Gastroesophageal sphincter (tissue), 3 donors: ENCODE results near the gene EVL.
A peak's percentile ranks its signal among the peaks of the same experiment; 100 is the strongest.

Source experiments
- EP300 ChIP-seq: sonication (generic); formaldehyde crosslinking; IDR thresholded peaks from one replicate; pipeline ENCODE4 v1.6.1; 2017; ENCODE audit warnings: antibody characterized with exemption, mild to moderate bottlenecking
- POLR2A ChIP-seq, 2 donors: fragments of 450-650 bp; IDR thresholded peaks; one replicate each; pipeline ENCODE4 v1.6.1; 2017; ENCODE audit warnings: antibody characterized with exemption in 2 of 2, mild to moderate bottlenecking in 2 of 2, moderate library complexity in 1 of 2
- POLR2AphosphoS5 ChIP-seq: sonication (generic); formaldehyde crosslinking; IDR thresholded peaks from one replicate; pipeline ENCODE4 v1.6.1; 2017; ENCODE audit warnings: antibody characterized with exemption
- TF ChIP-seq, protein P1 (sequence below), 4 experiments: fragments of 200-600 bp in 2 of 4; fragments of 450-650 bp in 2 of 4; sonication (generic) in 1 of 4; IDR thresholded peaks; one replicate each; pipeline ENCODE4 v1.5.1; 2017 to 2019; ENCODE audit warnings: antibody characterized with exemption in 4 of 4, mild to moderate bottlenecking in 2 of 4, moderate library complexity in 2 of 4

DNA sequence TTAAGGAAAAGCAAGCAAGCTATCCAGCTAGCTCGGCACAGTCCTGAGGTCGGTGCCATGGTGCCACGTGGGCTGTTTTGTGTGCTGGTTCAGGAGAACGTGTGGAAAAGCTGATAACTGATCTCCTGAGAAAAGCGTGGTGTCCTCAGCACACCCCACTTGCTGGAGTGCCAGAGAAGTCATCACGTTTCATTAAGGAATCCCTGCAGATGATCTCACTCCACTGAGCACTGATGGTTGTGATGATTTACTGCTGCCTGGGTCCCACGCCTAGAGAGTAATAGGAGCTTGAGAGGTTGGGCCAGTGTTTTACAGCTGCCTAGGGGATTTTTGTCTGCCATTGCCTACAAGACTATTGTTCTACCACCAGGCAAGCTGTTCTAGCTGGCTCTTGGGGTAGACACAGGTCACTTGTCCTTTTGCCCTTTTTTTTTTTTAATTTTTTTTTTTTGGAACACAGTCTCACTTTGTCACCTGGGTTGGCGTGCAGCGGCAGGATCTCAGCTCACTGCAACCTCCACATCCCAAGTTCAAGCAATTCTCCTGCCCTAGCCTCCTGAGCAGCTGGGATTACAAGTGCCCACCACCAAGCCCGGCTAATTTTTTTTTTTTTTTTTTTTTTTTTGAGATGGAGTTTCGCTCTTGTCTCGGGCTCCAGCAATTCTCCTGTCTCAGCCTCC, 42.3 kb upstream of the EVL start:
- no peak for TF ChIP-seq EP300
- TF ChIP-seq POLR2A (IDR thresholded peaks at IDR 0.05): no peak
- TF ChIP-seq, protein P1, sequence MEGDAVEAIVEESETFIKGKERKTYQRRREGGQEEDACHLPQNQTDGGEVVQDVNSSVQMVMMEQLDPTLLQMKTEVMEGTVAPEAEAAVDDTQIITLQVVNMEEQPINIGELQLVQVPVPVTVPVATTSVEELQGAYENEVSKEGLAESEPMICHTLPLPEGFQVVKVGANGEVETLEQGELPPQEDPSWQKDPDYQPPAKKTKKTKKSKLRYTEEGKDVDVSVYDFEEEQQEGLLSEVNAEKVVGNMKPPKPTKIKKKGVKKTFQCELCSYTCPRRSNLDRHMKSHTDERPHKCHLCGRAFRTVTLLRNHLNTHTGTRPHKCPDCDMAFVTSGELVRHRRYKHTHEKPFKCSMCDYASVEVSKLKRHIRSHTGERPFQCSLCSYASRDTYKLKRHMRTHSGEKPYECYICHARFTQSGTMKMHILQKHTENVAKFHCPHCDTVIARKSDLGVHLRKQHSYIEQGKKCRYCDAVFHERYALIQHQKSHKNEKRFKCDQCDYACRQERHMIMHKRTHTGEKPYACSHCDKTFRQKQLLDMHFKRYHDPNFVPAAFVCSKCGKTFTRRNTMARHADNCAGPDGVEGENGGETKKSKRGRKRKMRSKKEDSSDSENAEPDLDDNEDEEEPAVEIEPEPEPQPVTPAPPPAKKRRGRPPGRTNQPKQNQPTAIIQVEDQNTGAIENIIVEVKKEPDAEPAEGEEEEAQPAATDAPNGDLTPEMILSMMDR (IDR thresholded peaks at IDR 0.05): no peak
- TF ChIP-seq POLR2AphosphoS5: peak; percentile 69
